H1 (cell line): ENCODE data around the gene SNX2. TPM values are rescaled to one million over a fixed set of nuclear protein-coding genes. Genes with fewer than 3 reads are reported as not detected.

Source experiments
- CHD2 ChIP-seq: IDR thresholded peaks from 2 replicates; pipeline ENCODE4 v1.6.1; 2012; ENCODE audit warnings: low read length, improper control_type of control experiment
- RXRA ChIP-seq: IDR thresholded peaks from 2 replicates; pipeline ENCODE4 v1.6.1; 2011; ENCODE audit warnings: low read depth, mild to moderate bottlenecking, low read length, moderate library complexity; ENCODE audit not compliant: insufficient read depth
- polyA plus RNA-seq, 7 experiments: library from polyadenylated mRNA; depleted of rRNA in 3 of 7; stranded (reverse) in 5 of 7; unstranded in 2 of 7; fragments of >200 nt in 5 of 7; fragments of 200-250 nt in 2 of 7; gene quantifications; 1 replicate in 5 of 7; 2 replicates in 1 of 7; 4 replicates in 1 of 7; pipeline versions ENCODE4 v1.2.1 to v1.2.3, GENCODE V29; 2011 to 2013; ENCODE audit warnings: missing spikeins in 2 of 7, mixed read lengths in 2 of 7
- total RNA-seq: library from RNA; stranded (reverse); fragmentation: NEBNext Ultra II Directional; extraction: Animal tissue kit (Norgen Biotek cat#: 25700); gene quantifications from 2 replicates; pipeline ENCODE4 v1.2.1, GENCODE V29; 2021

Gene SNX2
- total and polyA plus RNA-seq, 2 of the 8 experiments (the other 6 are each of a cell fraction or from before 2014, with no cell fraction given) = 51.0 to 61.2 TPM

DNA sequence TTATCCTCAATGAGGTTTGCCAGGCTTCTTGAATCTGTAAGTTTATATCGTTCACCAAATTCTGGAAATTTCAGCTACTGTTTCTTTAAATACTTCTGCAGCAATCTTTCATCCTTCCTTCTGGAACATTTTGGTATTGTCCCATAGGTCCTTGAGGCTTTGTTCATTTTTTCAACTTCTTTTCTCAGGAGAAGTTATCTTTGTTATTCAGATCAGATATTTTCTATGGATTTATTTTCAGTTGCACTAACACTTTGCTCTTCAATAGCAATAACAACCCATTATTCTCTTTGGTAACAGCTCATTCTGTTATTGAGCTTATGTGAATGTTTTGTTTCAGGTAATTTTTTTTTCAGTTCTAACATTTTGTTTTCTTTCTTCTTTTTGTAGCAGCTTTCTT lies 13.5 kb downstream of the SNX2 start (continued):
- TF ChIP-seq CHD2 = no peak
- TF ChIP-seq RXRA = no peak
